ENCODE results near the gene ABCF3.

The ABCF3 gene

DNA sequence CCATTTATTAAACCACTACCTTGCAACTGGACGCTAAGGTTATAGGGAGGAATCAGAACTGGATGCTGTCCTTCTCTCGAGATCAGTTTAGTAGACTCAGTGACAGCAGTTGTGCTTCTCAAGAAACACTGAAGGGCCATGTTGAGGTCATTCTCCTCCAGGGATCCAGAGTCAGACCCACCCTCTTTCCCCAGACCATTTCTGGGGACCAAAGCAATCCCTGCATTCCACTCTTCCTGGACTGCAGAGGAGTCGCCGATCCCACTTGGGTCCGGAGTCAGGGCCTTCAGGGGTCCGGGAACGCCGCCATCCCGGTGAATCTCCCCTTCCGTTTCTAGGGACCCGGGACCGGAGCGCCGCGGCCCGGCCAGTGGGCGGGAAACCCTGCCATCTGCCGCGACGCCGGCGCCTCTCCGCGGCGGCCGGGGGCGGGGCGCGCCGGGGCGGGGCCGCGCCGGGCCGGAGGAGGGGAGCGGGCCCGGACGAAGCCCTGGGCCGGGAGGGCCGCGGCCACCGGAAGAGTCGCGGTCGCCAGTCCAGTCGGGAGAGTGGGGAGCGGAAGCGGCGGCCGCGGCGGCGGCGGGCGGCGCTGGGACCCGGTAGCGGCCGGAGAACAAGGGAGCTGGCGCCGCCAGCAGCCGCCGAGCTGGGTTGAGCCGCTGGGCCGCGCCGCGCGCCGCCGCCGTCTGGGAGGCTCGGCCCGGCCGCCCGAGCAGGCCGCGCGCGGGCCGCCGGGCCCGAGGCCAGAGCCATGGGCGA is 30.9 kb upstream of the ABCF3 start, which contains the start of gene DVL3 (continued):
- TF ChIP-seq, protein P1, sequence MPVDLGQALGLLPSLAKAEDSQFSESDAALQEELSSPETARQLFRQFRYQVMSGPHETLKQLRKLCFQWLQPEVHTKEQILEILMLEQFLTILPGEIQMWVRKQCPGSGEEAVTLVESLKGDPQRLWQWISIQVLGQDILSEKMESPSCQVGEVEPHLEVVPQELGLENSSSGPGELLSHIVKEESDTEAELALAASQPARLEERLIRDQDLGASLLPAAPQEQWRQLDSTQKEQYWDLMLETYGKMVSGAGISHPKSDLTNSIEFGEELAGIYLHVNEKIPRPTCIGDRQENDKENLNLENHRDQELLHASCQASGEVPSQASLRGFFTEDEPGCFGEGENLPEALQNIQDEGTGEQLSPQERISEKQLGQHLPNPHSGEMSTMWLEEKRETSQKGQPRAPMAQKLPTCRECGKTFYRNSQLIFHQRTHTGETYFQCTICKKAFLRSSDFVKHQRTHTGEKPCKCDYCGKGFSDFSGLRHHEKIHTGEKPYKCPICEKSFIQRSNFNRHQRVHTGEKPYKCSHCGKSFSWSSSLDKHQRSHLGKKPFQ (tag by site-specific recombination; IDR thresholded peaks at IDR 0.05): no peak
- TF ChIP-seq ZNF404 (tag by site-specific recombination; IDR thresholded peaks at IDR 0.05) (no peak), ZNF629 (tag by site-specific recombination; IDR thresholded peaks at IDR 0.05) (no peak), SP2 (tag by site-specific recombination; IDR thresholded peaks at IDR 0.05) (peak; percentile 14; the same call in 1 of the 2 replicates), TCF7L2 (IDR thresholded peaks at IDR 0.05; ENCODE audit: borderline replicate concordance, low read depth, low read length) (no peak), ZNF585B (tag by site-specific recombination; IDR thresholded peaks at IDR 0.05) (no peak), ZNF664 (tag by site-specific recombination; IDR thresholded peaks at IDR 0.05) (no peak), ZNF112 (tag by site-specific recombination; IDR thresholded peaks at IDR 0.05) (no peak), SCRT2 (tag by site-specific recombination; IDR thresholded peaks at IDR 0.05) (no peak), ZNF76 (tag by site-specific recombination; IDR thresholded peaks at IDR 0.05; ENCODE audit: borderline replicate concordance, low read depth) (peak; percentile 38; the same call in 1 of the 2 replicates), ZNF707 (tag by site-specific recombination; IDR thresholded peaks at IDR 0.05) (no peak), FEZF1 (tag by site-specific recombination; IDR thresholded peaks at IDR 0.05) (no peak), ZNF175 (tag by site-specific recombination; IDR thresholded peaks at IDR 0.05) (no peak), ZNF777 (tag by site-specific recombination; IDR thresholded peaks at IDR 0.05; ENCODE audit: borderline replicate concordance) (no peak), ZNF37A (tag by site-specific recombination; IDR thresholded peaks at IDR 0.05) (no peak), ZNF132 (tag by site-specific recombination; IDR thresholded peaks at IDR 0.05; ENCODE audit: borderline replicate concordance) (no peak), ZNF549 (tag by site-specific recombination; IDR thresholded peaks at IDR 0.05) (no peak), ZNF394 (tag by site-specific recombination; IDR thresholded peaks at IDR 0.05; ENCODE audit: borderline replicate concordance) (no peak), ZNF146 (tag by site-specific recombination; IDR thresholded peaks at IDR 0.05) (no peak), ZNF701 (tag by site-specific recombination; IDR thresholded peaks at IDR 0.05) (no peak), ZNF248 (tag by site-specific recombination; IDR thresholded peaks at IDR 0.05) (no peak), ZBTB21 (tag by site-specific recombination; IDR thresholded peaks at IDR 0.05) (no peak), ZBTB20 (tag by site-specific recombination; IDR thresholded peaks at IDR 0.05) (peak; percentile 88), ZNF140 (tag by site-specific recombination; IDR thresholded peaks at IDR 0.05) (no peak), MEIS1 (CRISPR knock-in tag; IDR thresholded peaks at IDR 0.05; ENCODE audit: borderline replicate concordance) (no peak), ZEB2 (tag by site-specific recombination; IDR thresholded peaks at IDR 0.05) (0 out of 2 replicates have a peak, but pooled peaks have one; percentile 25), ZNF292 (tag by site-specific recombination; IDR thresholded peaks at IDR 0.05; ENCODE audit: borderline replicate concordance, low read depth) (no peak), ZNF747 (tag by site-specific recombination; IDR thresholded peaks at IDR 0.05) (no peak), ZNF239 (tag by site-specific recombination; IDR thresholded peaks at IDR 0.05) (no peak)
- TF ChIP-seq, protein P2, sequence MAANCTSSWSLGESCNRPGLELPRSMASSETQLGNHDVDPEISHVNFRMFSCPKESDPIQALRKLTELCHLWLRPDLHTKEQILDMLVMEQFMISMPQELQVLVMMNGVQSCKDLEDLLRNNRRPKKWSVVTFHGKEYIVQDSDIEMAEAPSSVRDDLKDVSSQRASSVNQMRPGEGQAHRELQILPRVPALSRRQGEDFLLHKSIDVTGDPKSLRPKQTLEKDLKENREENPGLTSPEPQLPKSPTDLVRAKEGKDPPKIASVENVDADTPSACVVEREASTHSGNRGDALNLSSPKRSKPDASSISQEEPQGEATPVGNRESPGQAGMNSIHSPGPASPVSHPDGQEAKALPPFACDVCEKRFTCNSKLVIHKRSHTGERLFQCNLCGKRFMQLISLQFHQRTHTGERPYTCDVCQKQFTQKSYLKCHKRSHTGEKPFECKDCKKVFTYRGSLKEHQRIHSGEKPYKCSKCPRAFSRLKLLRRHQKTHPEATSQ (tag by site-specific recombination; IDR thresholded peaks at IDR 0.05): no peak
- TF ChIP-seq, protein P3, sequence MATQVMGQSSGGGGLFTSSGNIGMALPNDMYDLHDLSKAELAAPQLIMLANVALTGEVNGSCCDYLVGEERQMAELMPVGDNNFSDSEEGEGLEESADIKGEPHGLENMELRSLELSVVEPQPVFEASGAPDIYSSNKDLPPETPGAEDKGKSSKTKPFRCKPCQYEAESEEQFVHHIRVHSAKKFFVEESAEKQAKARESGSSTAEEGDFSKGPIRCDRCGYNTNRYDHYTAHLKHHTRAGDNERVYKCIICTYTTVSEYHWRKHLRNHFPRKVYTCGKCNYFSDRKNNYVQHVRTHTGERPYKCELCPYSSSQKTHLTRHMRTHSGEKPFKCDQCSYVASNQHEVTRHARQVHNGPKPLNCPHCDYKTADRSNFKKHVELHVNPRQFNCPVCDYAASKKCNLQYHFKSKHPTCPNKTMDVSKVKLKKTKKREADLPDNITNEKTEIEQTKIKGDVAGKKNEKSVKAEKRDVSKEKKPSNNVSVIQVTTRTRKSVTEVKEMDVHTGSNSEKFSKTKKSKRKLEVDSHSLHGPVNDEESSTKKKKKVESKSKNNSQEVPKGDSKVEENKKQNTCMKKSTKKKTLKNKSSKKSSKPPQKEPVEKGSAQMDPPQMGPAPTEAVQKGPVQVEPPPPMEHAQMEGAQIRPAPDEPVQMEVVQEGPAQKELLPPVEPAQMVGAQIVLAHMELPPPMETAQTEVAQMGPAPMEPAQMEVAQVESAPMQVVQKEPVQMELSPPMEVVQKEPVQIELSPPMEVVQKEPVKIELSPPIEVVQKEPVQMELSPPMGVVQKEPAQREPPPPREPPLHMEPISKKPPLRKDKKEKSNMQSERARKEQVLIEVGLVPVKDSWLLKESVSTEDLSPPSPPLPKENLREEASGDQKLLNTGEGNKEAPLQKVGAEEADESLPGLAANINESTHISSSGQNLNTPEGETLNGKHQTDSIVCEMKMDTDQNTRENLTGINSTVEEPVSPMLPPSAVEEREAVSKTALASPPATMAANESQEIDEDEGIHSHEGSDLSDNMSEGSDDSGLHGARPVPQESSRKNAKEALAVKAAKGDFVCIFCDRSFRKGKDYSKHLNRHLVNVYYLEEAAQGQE (tag by site-specific recombination; IDR thresholded peaks at IDR 0.05): no peak
- TF ChIP-seq, protein P4, sequence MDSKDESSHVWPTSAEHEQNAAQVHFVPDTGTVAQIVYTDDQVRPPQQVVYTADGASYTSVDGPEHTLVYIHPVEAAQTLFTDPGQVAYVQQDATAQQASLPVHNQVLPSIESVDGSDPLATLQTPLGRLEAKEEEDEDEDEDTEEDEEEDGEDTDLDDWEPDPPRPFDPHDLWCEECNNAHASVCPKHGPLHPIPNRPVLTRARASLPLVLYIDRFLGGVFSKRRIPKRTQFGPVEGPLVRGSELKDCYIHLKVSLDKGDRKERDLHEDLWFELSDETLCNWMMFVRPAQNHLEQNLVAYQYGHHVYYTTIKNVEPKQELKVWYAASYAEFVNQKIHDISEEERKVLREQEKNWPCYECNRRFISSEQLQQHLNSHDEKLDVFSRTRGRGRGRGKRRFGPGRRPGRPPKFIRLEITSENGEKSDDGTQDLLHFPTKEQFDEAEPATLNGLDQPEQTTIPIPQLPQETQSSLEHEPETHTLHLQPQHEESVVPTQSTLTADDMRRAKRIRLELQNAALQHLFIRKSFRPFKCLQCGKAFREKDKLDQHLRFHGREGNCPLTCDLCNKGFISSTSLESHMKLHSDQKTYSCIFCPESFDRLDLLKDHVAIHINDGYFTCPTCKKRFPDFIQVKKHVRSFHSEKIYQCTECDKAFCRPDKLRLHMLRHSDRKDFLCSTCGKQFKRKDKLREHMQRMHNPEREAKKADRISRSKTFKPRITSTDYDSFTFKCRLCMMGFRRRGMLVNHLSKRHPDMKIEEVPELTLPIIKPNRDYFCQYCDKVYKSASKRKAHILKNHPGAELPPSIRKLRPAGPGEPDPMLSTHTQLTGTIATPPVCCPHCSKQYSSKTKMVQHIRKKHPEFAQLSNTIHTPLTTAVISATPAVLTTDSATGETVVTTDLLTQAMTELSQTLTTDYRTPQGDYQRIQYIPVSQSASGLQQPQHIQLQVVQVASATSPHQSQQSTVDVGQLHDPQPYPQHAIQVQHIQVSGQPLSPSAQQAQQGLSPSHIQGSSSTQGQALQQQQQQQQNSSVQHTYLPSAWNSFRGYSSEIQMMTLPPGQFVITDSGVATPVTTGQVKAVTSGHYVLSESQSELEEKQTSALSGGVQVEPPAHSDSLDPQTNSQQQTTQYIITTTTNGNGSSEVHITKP (tag by site-specific recombination; IDR thresholded peaks at IDR 0.05): peak; percentile 40
